OCI-LY7 (cell line): Measurements from ENCODE around the gene DYRK4. TPM values are rescaled to one million over a fixed set of nuclear protein-coding genes. Genes with fewer than 3 reads are reported as not detected.

ENCODE experiments used
- BruUV-seq: library from RNA; stranded (reverse); fragments of 400-500 nt; replicated peaks from 2 replicates; lab custom pipeline; 2021; lab: Mats Ljungman, UMichigan
- CTCF ChIA-PET: fragments of 300-600 bp; sonication (Branson Sonifier 250); formaldehyde crosslinking; loops from one replicate; lab custom pipeline; 2022; ENCODE audit warnings: antibody characterized with exemption; ENCODE audit not compliant: unreplicated experiment; lab: Charles Lee
- POLR2A ChIA-PET: fragments of 300-600 bp; sonication (Branson Sonifier 250); formaldehyde crosslinking; loops from one replicate; lab custom pipeline; 2022; ENCODE audit warnings: antibody characterized with exemption; lab: Charles Lee
- DNase-seq: peaks from one replicate; pipeline ENCODE4 v3.0.0-alpha.2; 2015; ENCODE audit warnings: low spot score
- H2AFZ ChIP-seq: fragments of 200-600 bp; sonication (generic), shearing (Covaris generic); 2 replicates; pipeline ENCODE4 v1.6.1; 2014; ENCODE audit warnings: mild to moderate bottlenecking, antibody characterized with exemption, low read length, moderate library complexity
- H3K27ac ChIP-seq: fragments of 200-600 bp; sonication (generic); 2 replicates; pipeline ENCODE4 v1.5.1; 2014; ENCODE audit warnings: mixed run types, low read depth, mild to moderate bottlenecking, moderate library complexity, low read length, inconsistent platforms; ENCODE audit not compliant: poor library complexity, severe bottlenecking
- H3K36me3 ChIP-seq: fragments of 200-600 bp; sonication (generic); 2 replicates; pipeline ENCODE4 v1.6.1; 2014; ENCODE audit warnings: mild to moderate bottlenecking, antibody characterized with exemption, low read length, moderate library complexity, mixed read lengths; ENCODE audit not compliant: insufficient read depth
- H3K4me1 ChIP-seq: fragments of 200-600 bp; sonication (generic); 2 replicates; pipeline ENCODE4 v1.5.1; 2014; ENCODE audit warnings: mild to moderate bottlenecking, low read length; ENCODE audit not compliant: insufficient read depth, poor library complexity, severe bottlenecking
- H3K4me2 ChIP-seq: fragments of 200-600 bp; sonication (generic); 2 replicates; pipeline ENCODE4 v1.6.1; 2014; ENCODE audit warnings: mild to moderate bottlenecking, low read length
- H3K4me3 ChIP-seq: fragments of 200-600 bp; sonication (generic); 2 replicates; pipeline ENCODE4 v1.5.1; 2014; ENCODE audit warnings: mild to moderate bottlenecking, low read depth, low read length; ENCODE audit not compliant: poor library complexity, severe bottlenecking
- H3K79me2 ChIP-seq: fragments of 200-600 bp; sonication (generic); 2 replicates; pipeline ENCODE4 v1.6.1; 2016; ENCODE audit warnings: low read depth, mild to moderate bottlenecking, low read length, moderate library complexity, mixed read lengths; ENCODE audit not compliant: insufficient read depth
- H3K9me2 ChIP-seq: fragments of 200-600 bp; sonication (generic); 2 replicates; pipeline ENCODE4 v1.6.1; 2016; ENCODE audit warnings: mild to moderate bottlenecking, low read length, mixed read lengths; ENCODE audit not compliant: insufficient read depth
- H3K9me3 ChIP-seq: fragments of 200-600 bp; sonication (generic); 2 replicates; pipeline ENCODE4 v1.6.1; 2014; ENCODE audit warnings: mild to moderate bottlenecking, mixed run types, low read length, mixed read lengths
- H4K20me1 ChIP-seq: fragments of 200-600 bp; sonication (generic); 2 replicates; pipeline ENCODE4 v1.6.1; 2014; ENCODE audit warnings: mild to moderate bottlenecking, antibody characterized with exemption, low read length, moderate library complexity, mixed read lengths; ENCODE audit not compliant: insufficient read depth
- EZH2phosphoT487 ChIP-seq: fragments of 200-600 bp; sonication (generic); IDR thresholded peaks from 2 replicates; pipeline ENCODE4 v1.6.1; 2018; ENCODE audit warnings: low read depth, borderline replicate concordance, mild to moderate bottlenecking, mixed run types, antibody characterized with exemption, low read length, moderate library complexity, mixed read lengths
- intact Hi-C: fragments of 100-400 bp; cut with micrococcal nuclease; formaldehyde crosslinking; loops from one replicate; pipeline ENCODE4 v1.10.0; 2022; ENCODE audit not compliant: unreplicated experiment
- total RNA-seq, 2 experiments: library from RNA; depleted of rRNA in 1 of 2; stranded (reverse); fragments of >200 nt in 1 of 2; shearing (Covaris generic) in 1 of 2; gene quantifications; 2 replicates each; pipeline ENCODE4 v1.2.3, GENCODE V29; 2014 to 2022
- TF ChIP-seq, protein P1 (sequence below): fragments of 200-600 bp; sonication (generic); conservative IDR thresholded peaks from 2 replicates; pipeline ENCODE4 v1.5.1; 2014; ENCODE audit warnings: mild to moderate bottlenecking, antibody characterized with exemption, low read length, moderate library complexity, mixed read lengths

DYRK4 gene
- total RNA-seq, 2 experiments from 2014 or later, result 23.1 to 33.9 TPM

- BruUV-seq, result no TSS peak
- intact Hi-C loops, result loop anchor here (5.0 kb wide), 2 partner anchors 213 to 292 kb away; partner anchors contain the start of gene TIGAR
- peak overlapping the region; percentile 93 for H3K4me3 ChIP-seq
- no peaks in the 10 kb centered on the region for H3K9me2 ChIP-seq
- TF ChIP-seq, protein P1, sequence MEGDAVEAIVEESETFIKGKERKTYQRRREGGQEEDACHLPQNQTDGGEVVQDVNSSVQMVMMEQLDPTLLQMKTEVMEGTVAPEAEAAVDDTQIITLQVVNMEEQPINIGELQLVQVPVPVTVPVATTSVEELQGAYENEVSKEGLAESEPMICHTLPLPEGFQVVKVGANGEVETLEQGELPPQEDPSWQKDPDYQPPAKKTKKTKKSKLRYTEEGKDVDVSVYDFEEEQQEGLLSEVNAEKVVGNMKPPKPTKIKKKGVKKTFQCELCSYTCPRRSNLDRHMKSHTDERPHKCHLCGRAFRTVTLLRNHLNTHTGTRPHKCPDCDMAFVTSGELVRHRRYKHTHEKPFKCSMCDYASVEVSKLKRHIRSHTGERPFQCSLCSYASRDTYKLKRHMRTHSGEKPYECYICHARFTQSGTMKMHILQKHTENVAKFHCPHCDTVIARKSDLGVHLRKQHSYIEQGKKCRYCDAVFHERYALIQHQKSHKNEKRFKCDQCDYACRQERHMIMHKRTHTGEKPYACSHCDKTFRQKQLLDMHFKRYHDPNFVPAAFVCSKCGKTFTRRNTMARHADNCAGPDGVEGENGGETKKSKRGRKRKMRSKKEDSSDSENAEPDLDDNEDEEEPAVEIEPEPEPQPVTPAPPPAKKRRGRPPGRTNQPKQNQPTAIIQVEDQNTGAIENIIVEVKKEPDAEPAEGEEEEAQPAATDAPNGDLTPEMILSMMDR, result no peak
- no peak for TF ChIP-seq EZH2phosphoT487
- POLR2A ChIA-PET, result interaction anchor here (0.7 kb wide), 1 partner anchor 763 kb away, joined by 3 read pairs; no protein-coding TSS in a partner anchor
- no peaks in the 10 kb centered on the region for H3K9me3 ChIP-seq
- peak overlapping the region; percentile 82 for H3K4me2 ChIP-seq
- peaks cover 39% of the 10 kb centered on the region for H3K36me3 ChIP-seq
- peak; percentile 93 for DNase-seq
- H3K4me1 ChIP-seq, result peaks cover 66% of the 10 kb centered on the region
- CTCF ChIA-PET, result interaction anchor here (0.6 kb wide), 2 partner anchors 109 to 223 kb away, joined by 3 read pairs; no protein-coding TSS in a partner anchor
- H3K27ac ChIP-seq, result peak overlapping the region; percentile 93
- H2AFZ ChIP-seq, result no peak overlapping the region
- H3K79me2 ChIP-seq, result peaks cover 52% of the 10 kb centered on the region
- H4K20me1 ChIP-seq, result no peaks in the 10 kb centered on the region
Observed at GRCh38 chr12:4535092-4535491, 26.9 kb upstream of the DYRK4 start.

DNA sequence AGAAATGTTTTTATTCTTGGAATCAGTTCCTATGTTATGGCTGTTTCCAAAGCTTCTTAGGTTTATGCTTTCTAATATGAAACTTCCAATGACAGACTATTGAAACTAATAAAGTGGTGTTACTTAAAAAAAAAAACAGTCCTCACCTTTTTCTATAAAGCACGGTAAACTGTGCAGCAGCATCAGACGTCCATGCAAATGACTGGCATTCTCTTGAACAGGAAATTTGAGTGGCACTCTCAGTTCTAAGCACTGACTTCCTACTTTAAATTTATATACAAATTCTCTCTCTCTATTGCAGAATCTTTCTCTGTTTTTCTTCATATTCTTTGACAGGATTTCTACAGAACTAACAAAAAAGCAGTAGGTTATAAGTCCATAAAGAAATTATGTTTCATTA lies 26.1 kb upstream of the DYRK4 start:
- Histone ChIP-seq H3K79me2 (peaks cover 60% of the 10 kb centered on the region), H4K20me1 (peaks cover 3% of the 10 kb centered on the region; the same call in 1 of the 2 replicates), H3K9me2 (no peaks in the 10 kb centered on the region), H3K4me2 (peak overlapping the region; percentile 82), H2AFZ (no peak overlapping the region), H3K27ac (peak overlapping the region; percentile 93), H3K4me3 (peak overlapping the region; percentile 93), H3K36me3 (peaks cover 33% of the 10 kb centered on the region), H3K4me1 (peaks cover 66% of the 10 kb centered on the region), H3K9me3 (no peaks in the 10 kb centered on the region)
- intact Hi-C loops, result loop anchor here (5.0 kb wide), 2 partner anchors 214 to 291 kb away; partner anchors contain the start of gene TIGAR
- BruUV-seq, result no TSS peak
- ChIA-PET CTCF (no interaction called here), POLR2A (interaction anchor here (0.6 to 0.7 kb wide), 2 partner anchors 28 to 764 kb away, joined by 3 read pairs; no protein-coding TSS in a partner anchor)
- peak; percentile 56 for DNase-seq
- TF ChIP-seq EZH2phosphoT487, result no peak
- TF ChIP-seq, protein P1, result no peak
